HEK293T (cell line): ENCODE results near the gene PRKAG2.

ENCODE experiments used
- ARNT ChIP-seq: fragments of 450-650 bp; IDR thresholded peaks from 2 replicates; pipeline ENCODE4 v1.6.1; 2017; ENCODE audit warnings: mild to moderate bottlenecking
- BHLHE40 ChIP-seq: fragments of 450-650 bp; IDR thresholded peaks from 2 replicates; pipeline ENCODE4 v1.6.1; 2016; ENCODE audit warnings: mild to moderate bottlenecking, moderate library complexity, borderline replicate concordance
- ELF4 ChIP-seq: fragments of 450-650 bp; IDR thresholded peaks from 2 replicates; pipeline ENCODE4 v1.6.1; 2017; ENCODE audit warnings: antibody characterized with exemption
- FOXM1 ChIP-seq: fragments of 450-650 bp; IDR thresholded peaks from 2 replicates; pipeline ENCODE4 v1.6.1; 2017; ENCODE audit warnings: mild to moderate bottlenecking, borderline replicate concordance
- HDGF ChIP-seq: fragments of 450-650 bp; IDR thresholded peaks from 2 replicates; pipeline ENCODE4 v1.6.1; 2017; ENCODE audit warnings: antibody characterized with exemption, borderline replicate concordance
- NFRKB ChIP-seq: fragments of 450-650 bp; IDR thresholded peaks from 2 replicates; pipeline ENCODE4 v1.6.1; 2016; ENCODE audit warnings: mild to moderate bottlenecking, moderate library complexity
- SUZ12 ChIP-seq: fragments of 450-650 bp; IDR thresholded peaks from 2 replicates; pipeline ENCODE4 v1.6.1; 2016; ENCODE audit warnings: mild to moderate bottlenecking

- TF ChIP-seq FOXM1 (no peak), ELF4 (no peak), HDGF (no peak), SUZ12 (no peak), BHLHE40 (no peak), NFRKB (no peak), ARNT (no peak)
Observed at GRCh38 chr7:151744656-151745638, 132.0 kb downstream of the PRKAG2 start.
